Keratinocyte (primary cell): ENCODE measurements around the gene HTRA3. TPM values are rescaled to one million over a fixed set of nuclear protein-coding genes. Genes with fewer than 3 reads are reported as not detected.

Source experiments
- DNase-seq: peaks from one replicate; pipeline ENCODE4 v3.0.0-alpha.2; 2011; ENCODE audit warnings: low read depth, missing footprints, low spot score
- FAIRE-seq: peaks from 2 replicates; lab custom pipeline; 2011; peaks lifted over from hg19 to GRCh38; lab: Jason Lieb, UNC
- H2AFZ ChIP-seq: 2 replicates; pipeline ENCODE4 v1.6.0; 2012; ENCODE audit warnings: low read length, control low read depth, inconsistent platforms; ENCODE audit not compliant: control insufficient read depth
- H3K27ac ChIP-seq: 2 replicates; pipeline ENCODE4 v1.5.1; 2011; ENCODE audit warnings: low read length; ENCODE audit not compliant: control insufficient read depth, insufficient read depth
- H3K27me3 ChIP-seq: 3 replicates; pipeline ENCODE4 v1.6.0; 2011; ENCODE audit warnings: low read length; ENCODE audit not compliant: control insufficient read depth, insufficient read depth; ENCODE audit errors: extremely low read depth
- H3K36me3 ChIP-seq, 2 experiments: 2 replicates in 1 of 2; 3 replicates in 1 of 2; pipeline ENCODE4 v1.5.1; 2011; ENCODE audit warnings: low read length in 2 of 2, mild to moderate bottlenecking in 1 of 2; ENCODE audit not compliant: control insufficient read depth in 2 of 2, insufficient read depth in 2 of 2; ENCODE audit errors: extremely low read depth in 1 of 2
- H3K4me1 ChIP-seq: 3 replicates; pipeline ENCODE4 v1.5.1; 2011; ENCODE audit warnings: low read length; ENCODE audit not compliant: control insufficient read depth, insufficient read depth; ENCODE audit errors: extremely low read depth
- H3K4me2 ChIP-seq: 3 replicates; pipeline ENCODE4 v1.6.0; 2011; ENCODE audit warnings: low read depth, low read length; ENCODE audit not compliant: control insufficient read depth, insufficient read depth; ENCODE audit errors: extremely low read depth
- H3K4me3 ChIP-seq, 3 experiments: fragments of 200-600 bp in 1 of 3; sonication (generic) in 1 of 3; 2 replicates in 2 of 3; 3 replicates in 1 of 3; pipeline ENCODE4 v1.5.1; 2011 to 2016; ENCODE audit warnings: low read length in 3 of 3, mild to moderate bottlenecking in 3 of 3, control low read depth in 2 of 3, inconsistent platforms in 1 of 3, low read depth in 1 of 3, mixed read lengths in 1 of 3, mixed run types in 1 of 3, moderate library complexity in 1 of 3; ENCODE audit not compliant: control insufficient read depth in 2 of 3, insufficient read depth in 2 of 3; ENCODE audit errors: extremely low read depth in 1 of 3
- H3K79me2 ChIP-seq: 2 replicates; pipeline ENCODE4 v1.6.0; 2012; ENCODE audit warnings: low read length; ENCODE audit not compliant: control insufficient read depth, insufficient read depth
- H3K9ac ChIP-seq: 3 replicates; pipeline ENCODE4 v1.6.0; 2011; ENCODE audit warnings: low read length; ENCODE audit not compliant: control insufficient read depth, insufficient read depth; ENCODE audit errors: extremely low read depth
- H3K9me1 ChIP-seq: 3 replicates; pipeline ENCODE4 v1.6.0; 2011; ENCODE audit warnings: low read length; ENCODE audit not compliant: control insufficient read depth, insufficient read depth; ENCODE audit errors: extremely low read depth
- H3K9me3 ChIP-seq: 2 replicates; pipeline ENCODE4 v1.5.1; 2012; ENCODE audit warnings: low read depth, low read length; ENCODE audit not compliant: control insufficient read depth
- H4K20me1 ChIP-seq: 3 replicates; pipeline ENCODE4 v1.6.0; 2011; ENCODE audit warnings: low read length; ENCODE audit not compliant: control insufficient read depth, insufficient read depth; ENCODE audit errors: extremely low read depth
- CTCF ChIP-seq, 3 experiments: IDR thresholded peaks in 1 of 3; conservative IDR thresholded peaks in 1 of 3; optimal IDR thresholded peaks in 1 of 3; 2 replicates in 2 of 3; 3 replicates in 1 of 3; pipeline versions ENCODE3 to v1.5.1; 2011; ENCODE audit warnings: low read length in 3 of 3, mild to moderate bottlenecking in 3 of 3, moderate library complexity in 2 of 3, control low read depth in 1 of 3, inconsistent platforms in 1 of 3; ENCODE audit not compliant: insufficient read depth in 2 of 3; ENCODE audit errors: extremely low read depth in 1 of 3
- EZH2 ChIP-seq: IDR thresholded peaks from one replicate; pipeline ENCODE4 v1.6.1; 2012; ENCODE audit warnings: inconsistent platforms, mild to moderate bottlenecking, low read length, moderate library complexity
- dilution Hi-C: fragments of 300-500 bp; cut with MboI; formaldehyde crosslinking; loops from one replicate; pipeline ENCODE4 v1.7.0; 2020; ENCODE audit warnings: low sequenced_read_pairs; ENCODE audit not compliant: extremely low pct_ligation_motif_present
- polyA plus RNA-seq, 5 experiments: library from polyadenylated mRNA; depleted of rRNA in 3 of 5; stranded (reverse) in 3 of 5; stranded (forward) in 1 of 5; unstranded in 1 of 5; fragments of >200 nt; gene quantifications; 1 replicate in 1 of 5; 2 replicates in 3 of 5; 3 replicates in 1 of 5; pipeline versions ENCODE4 v1.2.1 to v1.2.3, GENCODE V29; 2011 to 2012; ENCODE audit warnings: missing spikeins in 2 of 5, low read depth in 1 of 5, low replicate concordance in 1 of 5

The HTRA3 gene
- polyA plus RNA-seq, 1 donor (not counting 4 experiments of a cell fraction or from before 2014, with no cell fraction given): not detected

GRCh38 chr4:8279321-8280157 is 10.0 kb downstream of the HTRA3 start:
- TF ChIP-seq EZH2 (no peak), CTCF (optimal IDR thresholded peaks at IDR 0.05 in 1 of 3, IDR thresholded peaks at IDR 0.05 in 1 of 3, conservative IDR thresholded peaks at IDR 0.05 in 1 of 3; ENCODE audit: extremely low read depth in 1 of 3, insufficient read depth in 2 of 3, low read length in 3 of 3) (no peak)
- Histone ChIP-seq H4K20me1 (no peaks in the 10 kb centered on the region), H3K9ac (no peak overlapping the region), H2AFZ (no peak overlapping the region), H3K9me3 (no peaks in the 10 kb centered on the region), H3K4me3 (no peak overlapping the region), H3K4me1 (peaks cover 13% of the 10 kb centered on the region), H3K79me2 (no peaks in the 10 kb centered on the region), H3K27me3 (peaks cover 17% of the 10 kb centered on the region), H3K9me1 (no peaks in the 10 kb centered on the region), H3K27ac (no peak overlapping the region), H3K36me3 (no peaks in the 10 kb centered on the region), H3K4me2 (no peak overlapping the region)
- DNase-seq: no peak
- dilution Hi-C loops: no loop called here
- no peak for FAIRE-seq

- TF ChIP-seq CTCF (optimal IDR thresholded peaks at IDR 0.05 in 1 of 3, IDR thresholded peaks at IDR 0.05 in 1 of 3, conservative IDR thresholded peaks at IDR 0.05 in 1 of 3; ENCODE audit: extremely low read depth in 1 of 3, insufficient read depth in 2 of 3, low read length in 3 of 3) (no peak), EZH2 (no peak)
- Histone ChIP-seq H3K9me3 (no peaks in the 10 kb centered on the region), H2AFZ (no peak overlapping the region), H4K20me1 (no peaks in the 10 kb centered on the region), H3K9me1 (no peaks in the 10 kb centered on the region), H3K4me2 (no peak overlapping the region), H3K27ac (no peak overlapping the region), H3K4me3 (no peak overlapping the region), H3K36me3 (no peaks in the 10 kb centered on the region), H3K27me3 (peaks cover 18% of the 10 kb centered on the region), H3K79me2 (no peaks in the 10 kb centered on the region), H3K9ac (no peak overlapping the region), H3K4me1 (peaks cover 13% of the 10 kb centered on the region)
- dilution Hi-C loops: no loop called here
- FAIRE-seq (no peak), DNase-seq (no peak)
These were observed 10.8 kb downstream of the HTRA3 start for GRCh38 chr4:8280158-8280875.
